Measurements from ENCODE around the gene GRN. TPM values are rescaled to one million over a fixed set of nuclear protein-coding genes. Genes with fewer than 3 reads are reported as not detected.
"Not testable (repeated sequence)": the region's sequence is repeated elsewhere in the genome, so short reads cannot be mapped to it uniquely, and the experiment has no call there.

GRN gene
- total RNA-seq, 1 donor from 2014 or later, result 44.2 TPM

DNA sequence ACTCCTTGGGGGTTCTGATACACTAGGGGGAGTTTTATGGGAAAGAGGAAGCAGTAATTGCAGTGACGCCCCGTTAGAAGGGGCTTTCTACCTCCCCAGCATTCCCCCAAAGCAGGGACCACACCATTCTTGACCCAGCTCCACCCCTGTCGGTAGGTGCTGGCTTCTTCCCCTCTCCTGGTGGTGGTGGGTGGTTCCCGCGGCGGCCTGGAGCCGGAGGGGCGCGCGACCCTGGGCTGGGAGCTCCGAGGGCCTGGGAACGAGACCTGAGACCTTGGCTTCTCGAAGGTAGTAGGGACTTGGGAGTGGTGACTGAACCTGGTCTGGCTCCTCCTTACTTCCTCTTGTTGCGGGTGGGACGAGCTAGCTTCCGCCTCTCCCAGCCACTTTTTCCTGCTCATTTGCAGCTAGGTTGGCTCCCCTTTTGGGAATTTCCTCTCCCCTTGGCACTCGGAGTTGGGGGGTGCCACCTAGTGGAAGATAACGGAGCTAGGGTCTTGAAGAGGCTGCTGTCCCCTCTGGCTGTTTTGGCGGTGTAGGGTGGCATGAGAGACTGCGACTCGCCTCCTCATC lies 438 bp downstream of the GRN start:
- intact Hi-C loops (cut with micrococcal nuclease), result loop anchor here (1.0 to 2.0 kb wide), 2 partner anchors 15 to 145 kb away; no protein-coding TSS in a partner anchor

GRCh38 chr17:44346064-44346844 lies 1.2 kb downstream of the GRN start:
- intact Hi-C loops (cut with micrococcal nuclease), result no loop called here

- intact Hi-C loops (cut with micrococcal nuclease), result not testable (repeated sequence)
Measured at GRCh38 chr17:44347206-44348055, 2.3 kb downstream of the GRN start.

- intact Hi-C loops (cut with micrococcal nuclease), result no loop called here
Measured at GRCh38 chr17:44348234-44348987, 3.3 kb downstream of the GRN start.

GRCh38 chr17:44348988-44349364 lies 3.9 kb downstream of the GRN start:
- intact Hi-C loops (cut with micrococcal nuclease), result no loop called here

DNA sequence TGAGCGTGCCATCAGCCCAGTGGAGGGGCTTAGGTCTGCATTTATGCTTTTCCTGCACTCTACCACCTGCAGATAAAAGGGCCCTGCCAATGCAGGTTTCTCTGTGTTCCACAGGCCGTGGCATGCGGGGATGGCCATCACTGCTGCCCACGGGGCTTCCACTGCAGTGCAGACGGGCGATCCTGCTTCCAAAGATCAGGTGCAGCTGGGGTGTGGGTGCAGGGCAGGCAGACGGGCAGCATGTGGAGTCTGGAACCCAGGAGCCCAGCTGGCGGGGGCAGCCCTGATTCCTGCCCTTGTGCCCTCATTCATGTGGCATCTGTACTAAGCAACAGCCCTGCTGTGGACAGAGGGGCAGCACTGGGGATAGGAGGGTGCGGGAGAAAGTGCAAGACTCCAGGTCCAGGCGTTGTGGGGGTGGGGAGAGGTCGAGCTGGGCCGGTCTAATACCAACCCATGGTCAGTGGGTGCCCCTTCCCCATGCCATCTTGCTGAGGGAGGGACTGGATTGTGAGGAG lies 4.5 kb downstream of the GRN start:
- intact Hi-C loops (cut with micrococcal nuclease), result loop anchor here (1.0 kb wide), 2 partner anchors 18 to 139 kb away; no protein-coding TSS in a partner anchor

- intact Hi-C loops (cut with micrococcal nuclease), result loop anchor here (1.0 kb wide), 2 partner anchors 19 to 140 kb away; no protein-coding TSS in a partner anchor
Measured at GRCh38 chr17:44350733-44351226, 5.7 kb downstream of the GRN start.

DNA sequence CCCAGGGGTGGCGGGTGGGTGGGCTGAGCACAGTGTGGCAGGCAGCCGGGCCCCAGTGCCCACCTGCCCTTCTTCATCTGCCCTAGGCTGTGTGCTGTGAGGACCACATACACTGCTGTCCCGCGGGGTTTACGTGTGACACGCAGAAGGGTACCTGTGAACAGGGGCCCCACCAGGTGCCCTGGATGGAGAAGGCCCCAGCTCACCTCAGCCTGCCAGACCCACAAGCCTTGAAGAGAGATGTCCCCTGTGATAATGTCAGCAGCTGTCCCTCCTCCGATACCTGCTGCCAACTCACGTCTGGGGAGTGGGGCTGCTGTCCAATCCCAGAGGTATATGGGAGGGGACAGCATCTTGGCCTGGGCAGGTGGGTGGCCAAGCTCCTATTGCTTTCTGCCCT lies 6.4 kb downstream of the GRN start:
- intact Hi-C loops (cut with micrococcal nuclease), result no loop called here

DNA sequence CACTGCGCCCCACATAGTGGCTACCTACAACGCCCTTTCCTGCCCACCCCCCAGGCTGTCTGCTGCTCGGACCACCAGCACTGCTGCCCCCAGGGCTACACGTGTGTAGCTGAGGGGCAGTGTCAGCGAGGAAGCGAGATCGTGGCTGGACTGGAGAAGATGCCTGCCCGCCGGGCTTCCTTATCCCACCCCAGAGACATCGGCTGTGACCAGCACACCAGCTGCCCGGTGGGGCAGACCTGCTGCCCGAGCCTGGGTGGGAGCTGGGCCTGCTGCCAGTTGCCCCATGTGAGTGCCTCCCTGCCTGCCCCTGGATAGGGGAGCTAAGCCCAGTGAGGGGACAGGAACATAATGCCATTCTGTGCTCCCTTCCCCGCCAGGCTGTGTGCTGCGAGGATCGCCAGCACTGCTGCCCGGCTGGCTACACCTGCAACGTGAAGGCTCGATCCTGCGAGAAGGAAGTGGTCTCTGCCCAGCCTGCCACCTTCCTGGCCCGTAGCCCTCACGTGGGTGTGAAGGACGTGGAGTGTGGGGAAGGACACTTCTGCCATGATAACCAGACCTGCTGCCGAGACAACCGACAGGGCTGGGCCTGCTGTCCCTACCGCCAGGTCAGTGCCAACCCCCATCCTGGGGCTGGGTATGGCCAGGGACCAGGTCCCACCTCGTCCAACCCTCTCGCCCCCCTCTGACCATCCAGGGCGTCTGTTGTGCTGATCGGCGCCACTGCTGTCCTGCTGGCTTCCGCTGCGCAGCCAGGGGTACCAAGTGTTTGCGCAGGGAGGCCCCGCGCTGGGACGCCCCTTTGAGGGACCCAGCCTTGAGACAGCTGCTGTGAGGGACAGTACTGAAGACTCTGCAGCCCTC lies 7.1 kb downstream of the GRN start:
- intact Hi-C loops (cut with micrococcal nuclease), result no loop called here

DNA sequence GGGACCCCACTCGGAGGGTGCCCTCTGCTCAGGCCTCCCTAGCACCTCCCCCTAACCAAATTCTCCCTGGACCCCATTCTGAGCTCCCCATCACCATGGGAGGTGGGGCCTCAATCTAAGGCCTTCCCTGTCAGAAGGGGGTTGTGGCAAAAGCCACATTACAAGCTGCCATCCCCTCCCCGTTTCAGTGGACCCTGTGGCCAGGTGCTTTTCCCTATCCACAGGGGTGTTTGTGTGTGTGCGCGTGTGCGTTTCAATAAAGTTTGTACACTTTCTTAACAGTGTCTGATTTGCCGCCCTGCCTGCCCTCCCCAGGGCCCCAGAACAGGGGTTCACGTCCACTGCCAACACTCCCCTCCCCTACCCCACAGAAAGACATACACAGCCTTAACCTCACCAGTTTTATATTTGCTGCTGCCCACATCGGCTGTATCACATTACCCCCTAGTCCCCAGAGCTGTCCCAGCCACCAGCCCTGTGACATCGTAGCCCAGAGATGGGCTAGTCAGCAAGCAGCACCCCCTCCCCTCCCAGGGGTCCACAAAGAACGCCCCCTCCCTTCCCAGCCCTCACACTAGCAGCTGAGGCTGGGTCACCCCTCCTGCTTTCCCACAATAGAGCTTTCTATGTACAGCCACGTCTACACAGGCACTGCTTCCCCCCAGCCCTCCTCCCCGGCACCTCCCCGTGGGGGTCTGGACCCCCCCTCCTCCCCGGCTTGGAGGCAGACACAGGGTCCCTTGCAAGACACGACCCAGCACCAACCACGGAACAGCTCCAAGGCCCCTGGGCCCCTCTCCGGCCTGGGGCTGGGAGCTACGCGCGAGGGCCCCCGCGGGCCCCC lies 7.9 kb downstream of the GRN start:
- intact Hi-C loops (cut with micrococcal nuclease), result no loop called here

DNA sequence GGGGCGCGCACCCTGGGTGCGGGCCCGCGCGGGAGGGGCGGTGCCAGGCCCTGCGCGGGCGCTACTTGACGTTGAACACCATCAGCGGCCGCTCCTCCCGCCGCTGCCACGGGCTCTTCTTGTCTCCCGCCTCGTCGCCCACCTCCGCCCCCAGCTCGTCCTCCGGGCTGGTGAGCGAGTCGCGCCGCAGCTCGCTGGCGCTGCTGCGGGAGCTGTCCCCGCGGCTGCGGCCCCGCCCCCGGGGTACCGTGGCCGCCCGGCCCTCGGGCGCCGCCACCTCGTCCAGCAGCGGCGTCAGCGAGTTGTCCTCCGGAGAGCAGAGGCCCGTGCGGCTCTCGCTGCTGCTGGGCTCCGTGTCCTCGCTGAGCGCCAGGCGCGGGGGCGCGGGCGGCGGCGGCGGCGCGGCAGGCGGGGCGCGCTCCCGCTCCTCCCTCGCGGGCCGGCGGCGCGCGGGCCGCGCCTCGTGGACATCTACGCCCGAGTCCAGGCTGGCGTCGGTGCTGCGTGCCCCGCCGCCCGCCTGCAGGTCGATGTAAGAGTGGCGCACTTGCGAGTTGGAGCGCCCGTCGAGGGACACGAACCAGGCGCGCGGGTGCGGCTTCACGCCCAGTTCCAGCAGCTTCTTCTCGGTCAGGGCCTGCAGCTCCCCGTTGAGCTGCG lies 8.7 kb downstream of the GRN start:
- intact Hi-C loops (cut with micrococcal nuclease), result no loop called here

- intact Hi-C loops (cut with micrococcal nuclease), result no loop called here
Measured at GRCh38 chr17:44354582-44355561, 9.8 kb downstream of the GRN start.

- intact Hi-C loops (cut with micrococcal nuclease), result no loop called here
Measured at GRCh38 chr17:44355642-44356099, 10.6 kb downstream of the GRN start.

DNA sequence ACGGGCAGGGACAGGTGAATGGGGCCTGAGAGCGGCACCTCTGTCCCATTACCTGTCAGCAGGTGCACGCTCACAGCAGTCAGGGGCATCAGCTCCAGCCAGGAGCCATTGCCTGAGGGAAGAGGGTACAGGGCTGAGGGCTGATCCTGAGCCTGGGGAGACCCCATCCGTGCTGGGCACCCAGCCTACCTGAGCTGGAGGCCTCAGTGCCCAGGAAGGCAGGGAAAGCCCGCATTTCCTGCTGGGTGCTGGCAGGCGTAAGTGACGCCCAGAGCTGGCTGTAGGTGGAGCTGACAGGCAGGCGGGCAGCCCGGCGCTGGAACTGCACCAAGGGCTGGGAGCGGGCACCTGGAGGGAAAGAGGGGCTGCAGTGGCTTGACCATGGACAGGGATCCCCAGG lies 11.1 kb downstream of the GRN start:
- intact Hi-C loops (cut with micrococcal nuclease), result no loop called here

DNA sequence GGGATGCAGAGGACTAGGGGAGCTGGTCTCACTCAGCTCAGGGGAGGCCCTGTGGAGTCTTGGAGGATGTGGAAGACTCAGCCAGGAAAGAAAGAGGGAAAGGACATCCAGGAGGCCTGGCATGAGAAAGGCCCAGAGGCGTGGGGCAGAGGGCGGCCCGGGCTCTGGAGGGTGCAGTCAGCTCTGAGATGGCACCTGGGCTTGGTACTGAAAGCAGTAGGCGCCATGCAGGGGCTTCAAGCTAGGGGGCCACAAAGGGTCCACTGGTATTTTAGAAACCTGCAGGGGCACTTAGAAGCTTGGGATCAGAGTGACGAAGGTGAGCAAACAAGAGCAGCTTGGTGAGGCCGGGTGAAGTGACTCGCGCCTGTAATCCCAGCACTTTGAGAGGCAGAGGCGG lies 13.0 kb downstream of the GRN start:
- intact Hi-C loops (cut with micrococcal nuclease), result no loop called here

DNA sequence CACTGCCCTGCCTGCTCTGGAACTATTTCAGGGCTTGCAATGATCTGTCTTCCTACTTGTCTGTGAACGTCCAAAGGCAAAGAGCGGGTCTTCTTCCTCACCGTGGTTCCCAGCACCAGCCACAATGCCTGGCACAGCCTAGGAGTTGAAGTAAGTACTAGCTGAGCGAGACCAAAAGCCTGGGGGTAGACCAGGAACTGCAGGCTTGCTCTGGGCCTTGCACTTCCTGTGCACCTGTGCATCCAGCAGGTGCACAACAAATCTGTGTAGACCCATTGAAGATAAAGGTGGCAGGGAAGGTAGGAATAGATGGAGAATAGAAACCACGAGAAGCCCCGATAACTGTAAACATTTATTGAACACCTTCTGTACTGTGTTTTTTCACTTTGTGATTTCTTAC lies 13.9 kb downstream of the GRN start:
- intact Hi-C loops (cut with micrococcal nuclease), result no loop called here

- intact Hi-C loops (cut with micrococcal nuclease), result no loop called here
Measured at GRCh38 chr17:44359458-44360143, 14.5 kb downstream of the GRN start.

Measured in T-helper 2 cell treated with Interferon-gamma antibody and Interleukin-4, amounts not matched to agents 100 ng/mL and 5 ng/mL, for 36 hours (primary cell).